GM18511 (cell line): Measurements from ENCODE around the gene POLR2L.
A peak's percentile ranks its signal among the peaks of the same experiment; 100 is the strongest.

Experiments
- ATAC-seq: cut with Tn5 transposase; IDR thresholded peaks from one replicate; pipeline ENCODE4 v1.9.1; 2021; ENCODE audit warnings: mild to moderate bottlenecking, moderate library complexity; ENCODE audit not compliant: unreplicated experiment

The POLR2L gene

DNA sequence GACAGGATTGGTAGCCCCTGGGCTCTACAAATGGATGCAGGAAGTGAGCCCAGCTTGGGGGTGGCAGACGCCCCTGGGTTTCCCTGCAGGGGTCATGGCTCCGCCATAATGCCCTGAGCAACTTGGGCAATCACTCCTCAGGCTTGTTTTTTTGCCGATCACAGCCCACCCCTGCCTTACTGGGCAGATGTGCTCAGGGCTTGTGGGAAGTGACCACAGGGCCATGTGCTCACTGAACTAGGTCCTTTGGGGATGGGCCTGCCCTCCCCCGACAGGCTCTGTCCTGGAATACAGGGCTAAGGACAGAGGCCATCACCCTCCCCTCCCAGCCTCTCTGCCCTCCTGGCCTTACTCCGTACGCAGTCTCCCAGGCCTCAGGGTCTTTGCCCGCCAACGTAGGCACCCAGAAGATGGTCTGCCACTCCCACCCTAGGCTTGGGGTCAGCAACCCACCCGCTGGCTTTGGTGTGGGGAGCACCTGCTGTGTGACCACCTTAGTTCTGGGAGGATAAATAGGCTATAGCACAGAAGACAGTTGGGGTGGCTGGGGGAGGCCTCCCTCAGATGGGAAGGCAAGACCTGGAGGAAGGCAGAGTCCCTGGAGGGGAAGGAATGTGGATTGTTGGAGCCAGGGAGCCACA, 28.8 kb downstream of the POLR2L start:
- no peak for ATAC-seq

GRCh38 chr11:813072-813455, 29.3 kb downstream of the POLR2L start:
- ATAC-seq: no peak

DNA sequence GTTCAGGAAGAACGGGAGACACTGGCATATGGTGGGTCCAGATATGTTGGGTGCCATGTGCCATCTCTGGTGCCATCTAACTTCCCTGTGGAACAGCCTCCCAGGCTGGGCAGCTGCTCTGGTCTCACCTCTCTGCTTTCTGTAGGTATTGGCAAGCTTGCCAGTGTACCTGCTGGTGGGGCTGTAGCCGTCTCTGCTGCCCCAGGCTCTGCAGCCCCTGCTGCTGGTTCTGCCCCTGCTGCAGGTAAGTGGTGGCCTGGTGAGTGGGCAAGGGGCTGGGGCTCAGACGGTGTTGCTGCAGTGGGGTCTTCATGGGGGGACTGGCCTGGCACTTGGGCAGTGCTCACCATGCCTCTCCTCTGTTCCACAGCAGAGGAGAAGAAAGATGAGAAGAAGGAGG, 29.9 kb downstream of the POLR2L start:
- no peak for ATAC-seq

DNA sequence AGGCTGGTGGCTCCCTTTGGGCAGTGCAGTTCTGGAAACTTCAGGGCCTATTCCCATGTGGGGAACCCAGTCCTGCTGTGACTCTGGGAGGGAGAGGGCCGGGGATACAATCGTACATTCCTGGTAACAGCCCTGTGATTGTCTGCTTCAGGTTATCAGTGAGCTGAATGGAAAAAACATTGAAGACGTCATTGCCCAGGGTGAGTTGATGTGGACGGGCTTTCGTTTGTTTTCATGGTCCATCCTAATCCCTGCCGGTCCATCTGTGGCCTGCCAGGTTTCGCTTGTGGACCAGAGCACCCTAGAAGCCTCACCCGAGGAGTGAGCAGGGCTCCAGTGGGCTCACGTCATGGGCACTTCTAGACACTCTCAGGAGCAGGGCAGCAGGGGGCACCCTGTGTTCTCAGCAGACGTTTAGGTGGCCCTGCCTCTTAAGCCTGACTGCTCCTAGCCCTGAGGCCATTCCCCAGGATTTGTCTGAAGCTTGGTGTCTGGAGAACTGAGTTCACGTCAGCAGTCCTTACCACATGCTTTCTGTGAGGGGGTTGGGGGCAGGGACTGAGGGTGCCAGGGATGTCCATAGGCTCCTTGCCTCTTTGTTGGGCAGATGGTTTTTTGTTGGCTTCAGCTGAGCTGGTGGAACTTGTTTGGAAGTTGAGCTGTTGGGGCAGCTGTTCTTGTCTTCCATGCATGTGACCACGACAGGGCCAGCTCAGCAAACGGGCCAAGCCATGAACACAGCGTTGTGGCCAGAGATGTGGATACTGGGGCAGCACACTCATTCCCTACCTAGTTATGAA, 30.7 kb downstream of the POLR2L start:
- no peak for ATAC-seq

GRCh38 chr11:810040-810567, 32.2 kb downstream of the POLR2L start:
- ATAC-seq: peak; percentile 14

- ATAC-seq: peak; percentile 69
These were observed 32.9 kb downstream of the POLR2L start, which contains the start of gene RPLP2 for GRCh38 chr11:809287-810039. TSS of gene RPLP2 (plus strand) at chr11:809967. CDS start at chr11:810235, 268 bp downstream.

GRCh38 chr11:808427-809286, 33.7 kb downstream of the POLR2L start:
- no peak for ATAC-seq

DNA sequence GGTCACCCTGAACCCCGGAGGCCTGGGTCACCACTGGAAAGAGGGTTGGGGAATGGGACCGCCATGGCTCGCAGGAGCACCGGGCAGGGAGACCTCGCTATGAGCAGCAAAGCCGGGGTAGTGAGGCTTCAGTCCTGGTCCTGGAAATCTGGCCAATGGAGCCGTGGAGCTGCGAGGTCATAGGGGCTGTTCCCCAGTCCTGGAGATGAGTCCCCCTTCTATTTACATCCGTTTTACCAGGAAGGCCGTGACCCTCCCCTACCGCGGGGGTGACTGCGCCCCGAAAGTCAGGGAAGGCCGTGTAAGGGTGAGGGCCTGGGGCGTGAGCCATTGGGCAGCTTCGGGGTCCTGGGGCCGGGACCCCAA, 37.7 kb downstream of the POLR2L start:
- ATAC-seq: no peak

DNA sequence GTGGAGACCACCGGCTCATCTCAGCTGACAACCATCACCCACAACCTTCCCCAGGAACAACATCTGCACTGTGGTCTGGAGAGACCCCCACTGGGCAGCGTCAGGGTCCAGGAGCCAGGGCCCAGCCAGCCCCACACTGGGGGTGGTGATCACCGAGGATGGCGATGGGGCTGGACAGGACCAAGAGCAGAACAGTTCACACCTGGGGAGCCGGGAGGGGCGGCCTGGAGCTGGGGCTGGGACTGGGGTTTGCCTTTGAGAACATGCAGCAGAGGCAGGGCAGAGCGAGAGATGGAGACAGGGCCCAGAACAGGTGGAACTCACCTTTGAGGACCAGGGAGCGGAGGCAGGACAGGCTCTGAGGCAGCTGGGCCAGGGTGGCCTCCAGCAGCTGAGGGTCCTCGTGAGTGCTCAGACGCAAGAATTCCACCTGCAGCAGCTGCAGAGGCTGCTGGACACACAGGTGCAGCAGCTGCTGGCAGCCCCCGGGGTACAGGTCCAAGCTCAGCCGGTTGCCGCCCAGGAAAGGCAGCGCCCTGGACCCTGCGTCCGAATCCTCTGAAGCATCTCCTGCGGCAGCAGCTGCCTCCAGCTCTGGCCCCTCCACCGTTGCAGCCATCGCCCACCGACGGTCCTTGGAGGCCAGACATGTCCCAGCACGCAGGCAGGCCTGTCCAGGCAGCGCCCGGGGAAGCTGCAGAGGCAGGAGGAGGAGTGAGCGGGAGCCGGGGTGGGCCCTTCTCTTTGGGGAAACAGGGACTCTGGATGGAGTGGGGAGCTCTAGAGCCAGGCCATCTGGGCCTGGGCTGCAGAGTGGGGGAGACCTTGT, 38.3 kb downstream of the POLR2L start:
- ATAC-seq: no peak

- ATAC-seq: no peak
These were observed 38.9 kb downstream of the POLR2L start for GRCh38 chr11:803467-803742.

DNA sequence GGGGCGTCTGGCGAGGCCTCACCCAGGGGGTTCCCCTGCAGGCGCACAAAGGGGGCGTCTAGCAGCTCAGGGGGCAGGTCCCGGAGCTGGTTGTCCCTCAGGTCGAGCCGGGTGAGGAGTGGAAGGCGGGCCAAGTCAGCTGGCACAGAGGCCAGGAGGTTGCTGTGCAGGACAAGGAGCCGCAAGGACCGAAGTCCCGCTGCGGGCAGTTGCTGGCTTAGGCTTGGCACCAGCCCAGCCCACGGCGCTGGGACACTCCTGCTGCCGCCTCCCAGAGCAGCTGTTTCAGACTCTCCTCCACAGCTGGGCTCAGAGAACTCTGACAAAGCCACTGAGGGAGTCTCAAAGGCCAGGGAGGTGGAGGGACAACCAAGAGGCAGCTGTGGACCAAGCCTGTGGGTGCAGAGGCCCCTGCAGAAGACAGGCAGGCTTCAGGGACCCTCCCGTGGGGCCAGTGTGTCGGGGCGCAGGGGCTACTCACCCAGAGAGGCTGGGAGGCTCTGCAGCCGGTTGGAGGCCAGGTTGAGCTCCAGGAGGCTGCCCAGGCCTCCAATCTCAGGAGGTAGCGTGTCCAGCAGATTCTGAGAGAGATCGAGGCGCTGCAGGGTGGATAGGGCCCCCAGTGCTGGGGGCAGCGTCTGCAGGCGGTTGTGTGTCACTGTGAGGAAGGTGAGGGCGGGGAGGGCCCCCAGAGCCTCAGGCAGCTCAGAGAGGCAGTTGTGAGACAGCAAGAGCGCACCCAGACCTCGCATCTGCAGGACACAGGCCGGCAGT, 39.4 kb downstream of the POLR2L start:
- ATAC-seq: no peak

GRCh38 chr11:802018-802617, 40.2 kb downstream of the POLR2L start:
- ATAC-seq: no peak

DNA sequence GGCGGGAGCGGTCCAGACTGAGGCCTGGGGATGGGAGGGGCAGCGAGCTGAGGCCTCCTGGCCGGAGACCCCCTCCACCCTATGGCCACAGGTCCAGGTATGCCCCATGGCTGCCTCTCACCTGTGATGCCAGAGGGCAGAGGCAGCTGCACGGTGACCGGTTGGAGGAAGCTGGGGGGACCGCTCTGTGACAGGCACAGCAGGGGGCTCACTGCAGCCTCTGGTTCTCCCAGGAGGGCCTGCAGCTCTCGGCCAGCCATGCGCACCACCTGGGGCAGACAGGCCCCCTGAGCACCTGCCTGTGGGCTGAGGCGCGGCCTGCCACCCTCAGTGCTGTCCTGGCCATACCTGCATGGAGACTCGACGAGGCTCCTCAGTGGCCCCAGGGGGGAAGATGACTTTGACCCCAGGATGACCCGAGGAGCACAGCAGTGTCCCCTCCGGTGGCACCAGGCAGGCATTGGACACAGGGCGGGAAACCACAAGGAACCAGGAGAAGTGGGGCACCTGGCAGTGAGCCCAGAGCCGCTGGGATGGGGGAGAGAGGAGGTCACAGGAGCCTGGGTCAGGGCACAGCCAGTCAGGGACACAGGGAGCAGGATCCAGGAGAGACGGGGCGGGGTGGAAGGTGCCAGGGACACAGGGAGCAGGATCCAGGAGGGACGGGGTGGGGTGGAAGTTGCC, 41.1 kb downstream of the POLR2L start:
- ATAC-seq: no peak

GRCh38 chr11:800473-800872, 41.9 kb downstream of the POLR2L start:
- no peak for ATAC-seq

- ATAC-seq: no peak
These were observed 42.5 kb downstream of the POLR2L start for GRCh38 chr11:799641-800316.

- peak; percentile 71 for ATAC-seq
These were observed 44.1 kb downstream of the POLR2L start, which contains the start of gene SLC25A22 for GRCh38 chr11:798093-798713. TSS of gene SLC25A22 (minus strand) at chr11:798281. CDS start at chr11:795006, 3,275 bp downstream.
